Keratinocyte (primary cell): ENCODE measurements around the gene GAB2.

ENCODE experiments used
- EZH2 ChIP-seq: IDR thresholded peaks from one replicate; pipeline ENCODE4 v1.6.1; 2012; ENCODE audit warnings: inconsistent platforms, mild to moderate bottlenecking, low read length, moderate library complexity
- TF ChIP-seq, protein P1 (sequence below), 3 experiments: IDR thresholded peaks in 1 of 3; conservative IDR thresholded peaks in 1 of 3; optimal IDR thresholded peaks in 1 of 3; 2 replicates in 2 of 3; 3 replicates in 1 of 3; pipeline versions ENCODE3 to v1.5.1; 2011; ENCODE audit warnings: low read length in 3 of 3, mild to moderate bottlenecking in 3 of 3, moderate library complexity in 2 of 3, control low read depth in 1 of 3, inconsistent platforms in 1 of 3; ENCODE audit not compliant: insufficient read depth in 2 of 3; ENCODE audit errors: extremely low read depth in 1 of 3

DNA sequence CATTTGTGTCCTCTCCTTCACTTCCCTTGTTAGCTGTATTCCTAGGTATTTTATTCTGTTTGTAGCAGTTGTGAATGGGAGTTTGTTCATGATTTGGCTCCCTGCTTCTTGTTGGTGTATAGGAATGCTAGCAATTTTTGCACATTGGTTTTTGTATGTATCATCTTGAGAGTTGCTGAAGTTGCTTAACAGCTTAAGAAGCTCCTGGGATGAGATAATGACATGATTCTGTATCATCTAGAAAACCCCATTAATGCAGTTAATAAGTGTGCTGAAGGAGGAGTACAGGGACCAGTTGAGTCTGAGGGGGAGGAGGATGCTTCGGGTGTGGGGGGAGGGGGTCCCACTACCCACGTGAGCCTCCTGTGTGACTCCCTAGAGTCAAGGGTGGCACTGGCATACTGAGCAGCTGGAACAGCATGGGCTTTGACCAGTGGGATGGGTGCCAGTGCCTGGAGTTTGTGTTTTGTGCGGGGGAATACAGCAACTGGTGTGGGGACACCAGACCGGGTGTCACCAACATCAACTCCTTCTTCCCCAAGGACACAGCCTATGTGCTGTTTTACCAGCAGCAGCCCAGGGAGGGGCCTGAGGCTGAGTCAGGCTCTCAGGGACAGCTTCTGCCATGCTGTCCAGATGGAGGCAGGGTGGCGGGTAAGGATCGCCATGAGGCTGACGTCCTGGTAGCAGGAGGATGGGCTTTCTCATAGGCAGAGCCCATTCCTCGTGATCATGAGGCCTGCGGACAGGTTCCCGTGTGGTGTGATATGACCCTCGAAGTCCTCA, 204.8 kb downstream of the GAB2 start:
- TF ChIP-seq, protein P1, sequence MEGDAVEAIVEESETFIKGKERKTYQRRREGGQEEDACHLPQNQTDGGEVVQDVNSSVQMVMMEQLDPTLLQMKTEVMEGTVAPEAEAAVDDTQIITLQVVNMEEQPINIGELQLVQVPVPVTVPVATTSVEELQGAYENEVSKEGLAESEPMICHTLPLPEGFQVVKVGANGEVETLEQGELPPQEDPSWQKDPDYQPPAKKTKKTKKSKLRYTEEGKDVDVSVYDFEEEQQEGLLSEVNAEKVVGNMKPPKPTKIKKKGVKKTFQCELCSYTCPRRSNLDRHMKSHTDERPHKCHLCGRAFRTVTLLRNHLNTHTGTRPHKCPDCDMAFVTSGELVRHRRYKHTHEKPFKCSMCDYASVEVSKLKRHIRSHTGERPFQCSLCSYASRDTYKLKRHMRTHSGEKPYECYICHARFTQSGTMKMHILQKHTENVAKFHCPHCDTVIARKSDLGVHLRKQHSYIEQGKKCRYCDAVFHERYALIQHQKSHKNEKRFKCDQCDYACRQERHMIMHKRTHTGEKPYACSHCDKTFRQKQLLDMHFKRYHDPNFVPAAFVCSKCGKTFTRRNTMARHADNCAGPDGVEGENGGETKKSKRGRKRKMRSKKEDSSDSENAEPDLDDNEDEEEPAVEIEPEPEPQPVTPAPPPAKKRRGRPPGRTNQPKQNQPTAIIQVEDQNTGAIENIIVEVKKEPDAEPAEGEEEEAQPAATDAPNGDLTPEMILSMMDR (optimal IDR thresholded peaks at IDR 0.05 in 1 of 3, IDR thresholded peaks at IDR 0.05 in 1 of 3, conservative IDR thresholded peaks at IDR 0.05 in 1 of 3; ENCODE audit: extremely low read depth in 1 of 3, insufficient read depth in 2 of 3, low read length in 3 of 3) = no peak
- no peak for TF ChIP-seq EZH2
